H1 (cell line): ENCODE data around the gene SOX2. TPM values are rescaled to one million over a fixed set of nuclear protein-coding genes. Genes with fewer than 3 reads are reported as not detected.
A peak's percentile ranks its signal among the peaks of the same experiment; 100 is the strongest.

ENCODE experiments used
- CTCF ChIA-PET: fragments of 300-600 bp; sonication (Branson Sonifier 250); formaldehyde crosslinking; loops from one replicate; lab custom pipeline; 2021; ENCODE audit not compliant: partially characterized antibody; lab: Charles Lee
- POLR2A ChIA-PET: fragments of 300-600 bp; sonication (Branson Sonifier 250); formaldehyde crosslinking; loops from one replicate; lab custom pipeline; 2021; ENCODE audit warnings: inconsistent platforms; ENCODE audit not compliant: partially characterized antibody; lab: Charles Lee
- DNase-seq, 2 experiments: peaks; one replicate each; pipeline versions ENCODE4 v3.0.0 to v3.0.0-alpha.2; 2010 to 2022; ENCODE audit warnings: low spot score in 2 of 2, low read depth in 1 of 2, mixed read lengths in 1 of 2
- FAIRE-seq: peaks from 2 replicates; lab custom pipeline; 2011; peaks lifted over from hg19 to GRCh38; lab: Jason Lieb, UNC
- H2AFZ ChIP-seq: 2 replicates; pipeline ENCODE4 v1.8.1; 2012; ENCODE audit warnings: low read length, inconsistent platforms
- H2AK5ac ChIP-seq: 2 replicates; pipeline ENCODE4 v1.6.1; 2013; ENCODE audit warnings: low read depth, low read length
- H2BK120ac ChIP-seq: replicated peaks from 2 replicates; pipeline ENCODE3; 2013; ENCODE audit warnings: low read depth, low read length, inconsistent platforms
- H2BK12ac ChIP-seq: 2 replicates; pipeline ENCODE4 v1.6.1; 2013; ENCODE audit warnings: low read depth, low read length
- H2BK15ac ChIP-seq: 2 replicates; pipeline ENCODE4 v1.6.1; 2013; ENCODE audit warnings: low read length
- H2BK20ac ChIP-seq: 2 replicates; pipeline ENCODE4 v1.6.1; 2013; ENCODE audit warnings: low read length
- H2BK5ac ChIP-seq: 2 replicates; pipeline ENCODE4 v1.6.1; 2013; ENCODE audit warnings: low read depth, low read length
- H3K14ac ChIP-seq: 2 replicates; pipeline ENCODE4 v1.6.1; 2013; ENCODE audit warnings: inconsistent platforms; ENCODE audit not compliant: insufficient read length
- H3K18ac ChIP-seq: 2 replicates; pipeline ENCODE4 v1.6.1; 2013; ENCODE audit warnings: low read length; ENCODE audit errors: extremely low read depth
- H3K23ac ChIP-seq: 2 replicates; pipeline ENCODE4 v1.6.1; 2013; ENCODE audit warnings: inconsistent platforms; ENCODE audit not compliant: insufficient read length
- H3K23me2 ChIP-seq: 2 replicates; pipeline ENCODE4 v1.6.1; 2013; ENCODE audit warnings: low read depth, low read length
- H3K27ac ChIP-seq: 2 replicates; pipeline ENCODE4 v1.6.1; 2011; ENCODE audit warnings: low read depth, low read length, inconsistent platforms
- H3K27me3 ChIP-seq, 4 experiments: replicated peaks in 1 of 4; 1 replicate in 1 of 4; 2 replicates in 3 of 4; pipeline versions ENCODE4 v1.6.1 to v1.8.1; 2011 to 2013; ENCODE audit warnings: low read length in 3 of 4, mild to moderate bottlenecking in 3 of 4, inconsistent platforms in 2 of 4, mixed read lengths in 2 of 4, moderate library complexity in 1 of 4; ENCODE audit not compliant: control insufficient read depth in 3 of 4, insufficient read depth in 3 of 4; ENCODE audit errors: extremely low read depth in 1 of 4
- H3K36me3 ChIP-seq, 4 experiments: 2 replicates each; pipeline versions ENCODE4 v1.6.1 to v1.8.1; 2011 to 2013; ENCODE audit warnings: mild to moderate bottlenecking in 4 of 4, low read length in 3 of 4, moderate library complexity in 2 of 4, control low read depth in 1 of 4, inconsistent platforms in 1 of 4; ENCODE audit not compliant: insufficient read depth in 4 of 4, control insufficient read depth in 2 of 4
- H3K4ac ChIP-seq: replicated peaks from 2 replicates; pipeline ENCODE3; 2013; ENCODE audit warnings: low read length, low read depth, mixed read lengths, inconsistent platforms; ENCODE audit not compliant: insufficient read length
- H3K4me1 ChIP-seq, 4 experiments: replicated peaks in 1 of 4; 1 replicate in 1 of 4; 2 replicates in 3 of 4; pipeline versions ENCODE4 v1.6.1 to v1.8.1; 2011 to 2013; ENCODE audit warnings: low read length in 3 of 4, inconsistent platforms in 2 of 4, mixed read lengths in 1 of 4; ENCODE audit not compliant: insufficient read depth in 4 of 4, control insufficient read depth in 3 of 4
- H3K4me2 ChIP-seq, 2 experiments: 2 replicates each; pipeline versions ENCODE4 v1.6.1 to v1.8.1; 2011 to 2013; ENCODE audit warnings: low read depth in 2 of 2, low read length in 2 of 2, control low read depth in 1 of 2, inconsistent platforms in 1 of 2, mild to moderate bottlenecking in 1 of 2; ENCODE audit not compliant: insufficient read depth in 1 of 2
- H3K4me3 ChIP-seq, 4 experiments: fragments of 200-600, 300-600 bp in 1 of 4; sonication (generic), shearing (Covaris generic), sonication (Bioruptor Twin) in 1 of 4; 2 replicates each; pipeline versions ENCODE4 v1.5.1 to v1.8.1; 2011 to 2016; ENCODE audit warnings: low read length in 4 of 4, low read depth in 3 of 4, control low read depth in 2 of 4, inconsistent platforms in 2 of 4, mild to moderate bottlenecking in 2 of 4, mixed read lengths in 1 of 4, moderate library complexity in 1 of 4; ENCODE audit not compliant: insufficient read depth in 2 of 4; ENCODE audit errors: extremely low read depth in 1 of 4
- H3K56ac ChIP-seq: replicated peaks from 2 replicates; pipeline ENCODE3; 2013; ENCODE audit warnings: low read depth, mild to moderate bottlenecking, mixed read lengths, low read length, inconsistent platforms; ENCODE audit not compliant: insufficient read length
- H3K79me1 ChIP-seq: 2 replicates; pipeline ENCODE4 v1.6.1; 2013; ENCODE audit warnings: low read depth, low read length, control low read depth
- H3K79me2 ChIP-seq, 2 experiments: 2 replicates each; pipeline versions ENCODE4 v1.6.1 to v1.8.1; 2012 to 2013; ENCODE audit warnings: low read length in 2 of 2, mild to moderate bottlenecking in 2 of 2, inconsistent platforms in 1 of 2; ENCODE audit not compliant: insufficient read depth in 2 of 2, control insufficient read depth in 1 of 2
- H3K9ac ChIP-seq, 4 experiments: replicated peaks in 1 of 4; 1 replicate in 1 of 4; 2 replicates in 3 of 4; pipeline versions ENCODE4 v1.6.1 to v1.8.1; 2011 to 2013; ENCODE audit warnings: low read depth in 3 of 4, low read length in 3 of 4, control low read depth in 2 of 4, mild to moderate bottlenecking in 2 of 4, moderate library complexity in 2 of 4, inconsistent platforms in 1 of 4; ENCODE audit errors: extremely low read depth in 1 of 4
- H3K9me3 ChIP-seq, 2 experiments: 2 replicates each; pipeline versions ENCODE4 v1.6.1 to v1.8.1; 2012 to 2013; ENCODE audit warnings: mild to moderate bottlenecking in 2 of 2, moderate library complexity in 2 of 2, control low read depth in 1 of 2, inconsistent platforms in 1 of 2, low read depth in 1 of 2, low read length in 1 of 2, mixed read lengths in 1 of 2; ENCODE audit not compliant: insufficient read depth in 2 of 2
- H4K20me1 ChIP-seq, 2 experiments: replicated peaks in 1 of 2; 2 replicates each; pipeline versions ENCODE3 to v1.8.1; 2011 to 2013; ENCODE audit warnings: inconsistent platforms in 2 of 2, low read length in 2 of 2, mild to moderate bottlenecking in 1 of 2; ENCODE audit not compliant: insufficient read depth in 2 of 2, control insufficient read depth in 1 of 2
- H4K5ac ChIP-seq: 2 replicates; pipeline ENCODE4 v1.6.1; 2013; ENCODE audit warnings: low read length, low read depth, mixed read lengths, inconsistent platforms; ENCODE audit not compliant: insufficient read length
- H4K8ac ChIP-seq: 2 replicates; pipeline ENCODE4 v1.8.0; 2013; ENCODE audit warnings: mild to moderate bottlenecking, moderate library complexity, low read length, inconsistent platforms; ENCODE audit not compliant: insufficient read depth; ENCODE audit errors: extremely low read depth
- H4K91ac ChIP-seq: replicated peaks from 2 replicates; pipeline ENCODE3; 2013; ENCODE audit warnings: low read length, mixed read lengths, inconsistent platforms; ENCODE audit not compliant: insufficient read length
- CEBPB ChIP-seq: IDR thresholded peaks from 2 replicates; pipeline ENCODE4 v1.6.1; 2012; ENCODE audit warnings: low read depth, low read length
- CREB1 ChIP-seq: IDR thresholded peaks from 2 replicates; pipeline ENCODE4 v1.6.1; 2012; ENCODE audit warnings: inconsistent platforms
- RFX5 ChIP-seq: IDR thresholded peaks from 2 replicates; pipeline ENCODE4 v1.6.1; 2011; ENCODE audit warnings: low read depth, low read length, improper control_type of control experiment, borderline replicate concordance
- WGBS, 2 experiments: shearing (Covaris generic) in 1 of 2; methylation state at CpG; one replicate each; pipeline versions ENCODE4 v1.1.6 to v1.1.7; 2013 to 2015; ENCODE audit warnings: low lambda C conversion rate in 2 of 2, mixed read lengths in 2 of 2, inconsistent platforms in 1 of 2, low coverage in 1 of 2, missing lambda C conversion rate in 1 of 2; ENCODE audit not compliant: insufficient replicate concordance in 2 of 2, insufficient coverage in 1 of 2, insufficient read length in 1 of 2; ENCODE audit errors: extremely low coverage in 1 of 2, missing lambda C conversion rate in 1 of 2; 5-methylcytosine and 5-hydroxymethylcytosine counted together
- polyA plus RNA-seq, 7 experiments: library from polyadenylated mRNA; depleted of rRNA in 3 of 7; stranded (reverse) in 5 of 7; unstranded in 2 of 7; fragments of >200 nt in 5 of 7; fragments of 200-250 nt in 2 of 7; gene quantifications; 1 replicate in 5 of 7; 2 replicates in 1 of 7; 4 replicates in 1 of 7; pipeline versions ENCODE4 v1.2.1 to v1.2.3, GENCODE V29; 2011 to 2013; ENCODE audit warnings: missing spikeins in 2 of 7, mixed read lengths in 2 of 7
- total RNA-seq: library from RNA; stranded (reverse); fragmentation: NEBNext Ultra II Directional; extraction: Animal tissue kit (Norgen Biotek cat#: 25700); gene quantifications from 2 replicates; pipeline ENCODE4 v1.2.1, GENCODE V29; 2021

The SOX2 gene
- total and polyA plus RNA-seq, 2 of the 8 experiments (the other 6 are each of a cell fraction or from before 2014, with no cell fraction given), result 149 to 247 TPM

DNA sequence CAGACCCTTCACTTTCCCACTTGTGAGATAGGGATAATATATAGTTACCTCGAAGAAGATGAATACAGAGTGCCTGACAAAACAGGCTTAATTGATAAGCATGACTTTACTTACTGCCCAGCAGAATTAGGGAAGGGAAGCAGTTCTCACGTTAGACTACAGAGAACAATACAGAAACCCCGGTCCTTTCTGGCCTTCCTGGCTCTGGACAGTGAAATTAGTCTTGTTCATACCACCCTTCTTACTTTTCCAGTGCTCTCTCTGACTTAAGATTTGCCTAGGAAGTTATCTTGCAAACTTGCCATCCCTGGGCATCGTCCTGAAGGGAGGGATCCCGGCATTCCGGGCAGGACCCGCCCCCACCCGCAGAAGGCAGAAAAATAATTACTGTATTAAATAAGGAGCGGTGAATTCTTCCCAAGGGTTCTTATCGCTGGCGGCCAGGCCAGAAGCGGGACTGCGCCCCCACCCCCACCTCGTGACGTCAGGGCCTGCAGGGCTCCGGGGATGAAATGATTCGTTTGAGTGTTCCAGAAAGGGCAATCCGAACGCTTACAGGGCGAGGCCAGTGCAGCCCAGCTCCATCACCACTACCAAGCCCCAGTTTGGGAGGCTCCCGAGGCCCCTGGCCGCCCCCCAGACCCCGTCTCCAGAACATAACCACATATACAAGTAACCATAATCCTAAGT, 8.4 kb downstream of the SOX2 start:
- Histone ChIP-seq H3K56ac (no peak overlapping the region), H3K18ac (no peak overlapping the region; the same call in 1 of the 2 replicates), H3K4ac (no peak overlapping the region), H4K20me1 (no peaks in the 10 kb centered on the region), H3K14ac (no peak overlapping the region), H2AFZ (no peak overlapping the region), H3K36me3 (peaks cover 0 to 42% (median 2%) of the 10 kb centered on the region in 4 experiments; a peak in 3 of 8 replicates), H2BK120ac (no peak overlapping the region), H3K79me2 (peaks cover 0 to 68% of the 10 kb centered on the region in 2 experiments; a peak in 3 of 4 replicates), H3K79me1 (peaks cover 3% of the 10 kb centered on the region), H2BK12ac (peak overlapping the region; percentile 20), H3K27ac (no peak overlapping the region), H4K8ac (no peak overlapping the region), H4K5ac (no peak overlapping the region), H2BK20ac (peak overlapping the region; percentile 51; the same call in 1 of the 2 replicates), H3K4me1 (peaks cover 15 to 34% (median 26%) of the 10 kb centered on the region in 4 experiments), H3K4me3 (no peak overlapping the region), H3K4me2 (peak overlapping the region; percentile 18 to 89; a peak in 2 of 4 replicates), H3K9ac (no peak overlapping the region), H3K9me3 (no peaks in the 10 kb centered on the region), H3K27me3 (peaks cover 6 to 17% (median 12%) of the 10 kb centered on the region in 4 experiments; a peak in 6 of 7 replicates), H2AK5ac (peak overlapping the region; percentile 34; the same call in 1 of the 2 replicates), H2BK5ac (no peak overlapping the region), H2BK15ac (no peak overlapping the region), H4K91ac (no peak overlapping the region), H3K23me2 (peaks cover 4% of the 10 kb centered on the region; the same call in 1 of the 2 replicates), H3K23ac (no peak overlapping the region)
- POLR2A ChIA-PET, result interaction anchor here (2.0 to 2.9 kb wide), 3 partner anchors 7 to 10 kb away, joined by 5 to 19 read pairs (median 5); no protein-coding TSS in a partner anchor
- DNase-seq, result peak in 1 of 2 experiments; percentile 47
- no peak for FAIRE-seq
- WGBS, 2 experiments, result 78% methylated on average over 23 of the region's 23 CpGs; no CpG with 5 or more reads in 1 of the 2 experiments
- CTCF ChIA-PET, result interaction anchor here (0.8 to 4.7 kb wide), 5 partner anchors 10 to 36 kb away, joined by 3 to 25 read pairs (median 6); no protein-coding TSS in a partner anchor
- TF ChIP-seq RFX5, result no peak
- no peak for TF ChIP-seq CEBPB
- TF ChIP-seq CREB1, result 0 out of 2 replicates have a peak, but pooled peaks have one; percentile 39
